GM12872 (cell line): Measurements from ENCODE around the gene NAV3.

ENCODE experiments used
- CTCF ChIP-seq: IDR thresholded peaks from 3 replicates; pipeline ENCODE4 v1.5.1; 2011; ENCODE audit warnings: low read depth, mild to moderate bottlenecking, low read length, moderate library complexity; ENCODE audit not compliant: insufficient read depth

The NAV3 gene

GRCh38 chr12:77821699-77822203, 8.9 kb upstream of the NAV3 start:
- no peak for TF ChIP-seq CTCF

GRCh38 chr12:77833329-77833728, 2.6 kb downstream of the NAV3 start:
- no peak for TF ChIP-seq CTCF

GRCh38 chr12:77834618-77835017, 3.9 kb downstream of the NAV3 start:
- no peak for TF ChIP-seq CTCF

DNA sequence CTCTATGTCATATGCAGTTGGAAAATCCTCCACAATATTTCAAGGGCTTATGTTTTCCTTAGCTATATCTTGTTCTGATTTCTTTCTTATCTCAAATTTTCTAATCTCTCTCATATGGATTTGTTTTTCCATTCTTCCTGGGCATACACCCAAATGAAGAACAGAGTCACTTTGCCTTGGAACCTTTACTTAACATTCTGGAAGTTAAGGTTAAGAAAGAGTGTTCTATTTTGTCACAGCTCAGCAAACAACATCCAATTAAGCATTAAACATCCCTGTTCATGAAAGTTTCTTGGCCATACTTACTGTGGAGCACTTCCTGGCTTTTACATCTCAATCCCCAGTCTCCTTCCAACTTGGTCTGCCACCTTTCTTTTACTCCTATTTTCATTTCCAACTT, 5.3 kb downstream of the NAV3 start:
- TF ChIP-seq CTCF, result no peak

DNA sequence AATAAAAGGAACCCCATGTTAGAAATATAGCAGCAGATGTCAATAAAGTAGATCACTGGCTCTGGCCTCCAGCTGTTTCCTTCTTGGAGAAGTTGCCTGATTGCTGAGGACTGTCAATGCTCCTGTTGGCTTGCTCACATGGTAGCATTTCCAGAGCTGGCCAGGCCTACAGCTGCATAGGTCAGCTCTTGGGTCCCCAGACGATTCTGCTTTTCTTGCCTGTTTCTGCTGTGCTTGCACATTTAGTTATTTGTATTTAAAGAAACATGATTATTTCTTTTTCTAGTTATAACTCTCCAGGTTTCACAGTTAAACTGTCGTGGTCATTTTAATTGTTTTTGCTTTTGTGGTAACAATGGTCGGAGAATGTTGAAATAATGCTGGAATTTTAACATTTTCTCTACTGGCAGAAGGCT, 7.2 kb downstream of the NAV3 start:
- no peak for TF ChIP-seq CTCF

- no peak for TF ChIP-seq CTCF
Observed at GRCh38 chr12:77841521-77841920, 10.8 kb downstream of the NAV3 start.

- TF ChIP-seq CTCF, result no peak
Observed at GRCh38 chr12:77842430-77842829, 11.7 kb downstream of the NAV3 start.

DNA sequence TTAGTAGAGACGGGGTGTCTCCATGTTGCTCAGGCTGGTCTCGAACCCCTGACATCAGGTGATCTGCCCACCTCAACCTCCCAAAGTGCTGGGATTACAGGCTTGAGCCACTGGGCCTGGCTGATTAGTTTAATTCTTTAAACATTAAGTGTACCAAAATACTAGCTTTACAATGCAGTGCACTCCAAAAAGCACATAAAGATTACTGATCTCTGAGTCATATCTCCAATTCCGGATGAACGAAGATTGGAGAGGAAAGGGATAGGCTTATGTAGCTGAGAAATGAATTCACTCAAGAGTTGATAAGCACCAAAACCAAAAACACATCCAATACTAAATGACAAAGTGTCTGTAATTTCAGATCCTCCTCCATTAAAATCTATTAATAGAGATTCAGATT, 15.1 kb downstream of the NAV3 start:
- TF ChIP-seq CTCF, result no peak
